Tibial artery (tissue), 4 donors: Measurements from ENCODE around the gene SLC38A1.

ENCODE experiments used
- DNase-seq, 2 donors: peaks; one replicate each; pipeline ENCODE4 v3.0.0-alpha.2; 2019
- H3K27ac ChIP-seq, 2 donors: fragments of 200-600 bp; sonication (generic) in 1 of 2; 1 replicate in 1 of 2; 2 replicates in 1 of 2; pipeline ENCODE4 v1.5.1; 2018 to 2019; ENCODE audit warnings: mild to moderate bottlenecking in 1 of 2
- H3K27me3 ChIP-seq, 2 donors: fragments of 200-600 bp; sonication (generic) in 1 of 2; one replicate each; pipeline versions ENCODE4 v1.5.1 to v1.6.0; 2016 to 2019
- H3K36me3 ChIP-seq, 3 donors: fragments of 200-600 bp; sonication (generic) in 2 of 3; one replicate each; pipeline ENCODE4 v1.5.1; 2016 to 2019; ENCODE audit warnings: mild to moderate bottlenecking in 2 of 3
- H3K4me1 ChIP-seq, 4 donors: fragments of 200-600 bp; sonication (generic) in 2 of 4; 1 replicate in 3 of 4; 2 replicates in 1 of 4; pipeline ENCODE4 v1.5.1; 2016 to 2019
- H3K4me3 ChIP-seq, 2 donors: fragments of 200-600 bp; sonication (generic) in 1 of 2; 1 replicate in 1 of 2; 2 replicates in 1 of 2; pipeline ENCODE4 v1.5.1; 2018 to 2019; ENCODE audit warnings: mild to moderate bottlenecking in 2 of 2
- H3K9me3 ChIP-seq, 3 donors: fragments of 200-600 bp; sonication (generic) in 1 of 3; one replicate each; pipeline ENCODE4 v1.5.1; 2016 to 2019
- intact Hi-C: fragments of 100-400 bp; cut with DNase I; formaldehyde crosslinking; loops from one replicate; pipeline ENCODE4 v1.15.0; 2023; ENCODE audit warnings: low total_unique reads
- TF ChIP-seq, protein P1 (sequence below), 2 experiments: fragments of 200-600 bp in 1 of 2; fragments of 450-650 bp in 1 of 2; IDR thresholded peaks; one replicate each; pipeline ENCODE4 v1.5.1; 2017 to 2019; ENCODE audit warnings: antibody characterized with exemption in 2 of 2, mild to moderate bottlenecking in 1 of 2, moderate library complexity in 1 of 2

The SLC38A1 gene

DNA sequence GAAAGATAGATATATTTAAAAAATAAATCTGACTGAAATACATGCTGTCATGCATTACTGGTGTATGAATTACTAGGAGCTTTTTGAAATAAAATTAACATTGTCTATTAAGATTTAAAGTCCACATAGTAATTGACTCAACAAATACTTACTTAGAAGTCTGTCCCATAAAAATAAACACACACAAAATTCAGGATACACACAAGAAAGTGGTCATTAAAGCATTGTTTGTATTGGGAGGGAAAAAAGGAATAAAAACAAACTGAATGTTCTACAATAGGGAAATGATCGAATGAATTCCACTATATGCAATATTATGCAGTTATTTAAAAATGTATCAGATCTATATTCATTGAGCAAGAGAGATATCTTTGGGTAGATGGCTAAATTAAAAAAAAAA is 118.9 kb downstream of the SLC38A1 start:
- TF ChIP-seq, protein P1, sequence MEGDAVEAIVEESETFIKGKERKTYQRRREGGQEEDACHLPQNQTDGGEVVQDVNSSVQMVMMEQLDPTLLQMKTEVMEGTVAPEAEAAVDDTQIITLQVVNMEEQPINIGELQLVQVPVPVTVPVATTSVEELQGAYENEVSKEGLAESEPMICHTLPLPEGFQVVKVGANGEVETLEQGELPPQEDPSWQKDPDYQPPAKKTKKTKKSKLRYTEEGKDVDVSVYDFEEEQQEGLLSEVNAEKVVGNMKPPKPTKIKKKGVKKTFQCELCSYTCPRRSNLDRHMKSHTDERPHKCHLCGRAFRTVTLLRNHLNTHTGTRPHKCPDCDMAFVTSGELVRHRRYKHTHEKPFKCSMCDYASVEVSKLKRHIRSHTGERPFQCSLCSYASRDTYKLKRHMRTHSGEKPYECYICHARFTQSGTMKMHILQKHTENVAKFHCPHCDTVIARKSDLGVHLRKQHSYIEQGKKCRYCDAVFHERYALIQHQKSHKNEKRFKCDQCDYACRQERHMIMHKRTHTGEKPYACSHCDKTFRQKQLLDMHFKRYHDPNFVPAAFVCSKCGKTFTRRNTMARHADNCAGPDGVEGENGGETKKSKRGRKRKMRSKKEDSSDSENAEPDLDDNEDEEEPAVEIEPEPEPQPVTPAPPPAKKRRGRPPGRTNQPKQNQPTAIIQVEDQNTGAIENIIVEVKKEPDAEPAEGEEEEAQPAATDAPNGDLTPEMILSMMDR (IDR thresholded peaks at IDR 0.05): no peak
- no peak for DNase-seq
- Histone ChIP-seq H3K4me1 (peaks cover 0 to 13% (median 4%) of the 10 kb centered on the region in 4 donors), H3K27me3 (peaks cover 0 to 3% of the 10 kb centered on the region in 2 donors), H3K27ac (no peak overlapping the region), H3K4me3 (no peak overlapping the region), H3K36me3 (no peaks in the 10 kb centered on the region), H3K9me3 (no peaks in the 10 kb centered on the region)
- intact Hi-C loops: loop anchor here (10.0 kb wide), 2 partner anchors 145 to 225 kb away; partner anchors contain the start of gene SLC38A2

DNA sequence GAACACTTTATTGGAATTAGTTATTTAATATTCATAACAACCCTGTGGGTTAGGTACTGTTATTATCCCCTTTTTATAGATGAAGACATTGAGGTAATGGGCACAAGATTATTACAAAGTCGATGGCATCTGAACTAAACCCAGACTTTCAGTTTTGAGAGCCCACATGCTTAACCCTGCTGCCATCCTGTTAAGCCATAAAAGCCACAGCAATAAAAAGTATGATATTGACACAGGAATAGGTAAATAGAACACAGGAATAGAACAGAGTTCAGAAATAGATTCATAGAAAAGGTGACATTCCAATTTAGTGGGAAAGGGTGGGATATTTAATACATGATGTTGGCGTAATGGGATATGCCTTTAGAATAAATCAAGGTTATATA is 119.8 kb downstream of the SLC38A1 start:
- TF ChIP-seq, protein P1 (IDR thresholded peaks at IDR 0.05): no peak
- Histone ChIP-seq H3K9me3 (no peaks in the 10 kb centered on the region), H3K4me1 (peaks cover 0 to 7% (median 3%) of the 10 kb centered on the region in 4 donors), H3K36me3 (no peaks in the 10 kb centered on the region), H3K27ac (no peak overlapping the region), H3K27me3 (peaks cover 0 to 3% of the 10 kb centered on the region in 2 donors), H3K4me3 (no peak overlapping the region)
- DNase-seq: no peak
- intact Hi-C loops: loop anchor here (10.0 kb wide), 1 partner anchor 146 kb away; no protein-coding TSS in a partner anchor

DNA sequence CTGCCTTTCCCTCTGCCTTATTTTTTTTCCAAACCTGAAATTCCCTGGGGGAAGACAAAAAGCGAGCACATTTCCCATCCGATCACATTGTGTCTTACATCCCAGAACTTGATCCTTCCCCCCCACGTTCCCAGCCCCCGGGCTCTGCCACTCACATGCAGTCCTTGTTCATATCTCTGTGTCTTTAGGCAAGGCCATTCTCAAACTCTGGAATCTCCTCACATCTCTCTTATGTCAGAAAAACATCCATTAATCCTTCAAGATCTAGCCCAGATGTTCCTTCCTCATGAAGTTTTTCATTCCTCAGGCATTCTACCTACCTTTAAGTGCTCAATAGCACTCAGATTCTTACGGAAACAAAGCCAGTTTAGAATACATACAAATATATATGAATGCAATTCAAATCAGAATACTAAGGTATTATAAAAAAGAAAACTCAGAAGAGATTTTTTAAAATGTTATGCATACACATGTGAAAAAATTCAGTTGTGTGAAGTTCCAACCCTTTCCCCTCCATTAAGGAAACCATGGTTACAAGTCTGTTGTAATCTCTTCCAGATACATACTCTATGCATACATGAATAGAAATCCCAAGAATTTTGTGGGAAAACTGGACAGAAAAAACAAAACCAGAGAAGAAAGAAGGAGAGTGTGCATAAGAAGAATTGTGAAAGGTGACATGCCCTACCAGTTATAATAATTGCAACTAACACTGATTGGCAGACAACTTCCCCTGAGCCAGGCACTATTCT is 120.3 kb downstream of the SLC38A1 start:
- TF ChIP-seq, protein P1 (IDR thresholded peaks at IDR 0.05): no peak
- peaks cover 0 to 1% (median under 1%) of the 10 kb centered on the region in 4 donors for H3K4me1 ChIP-seq
- no peaks in the 10 kb centered on the region for H3K36me3 ChIP-seq
- H3K27ac ChIP-seq: no peak overlapping the region
- H3K27me3 ChIP-seq: peaks cover 0 to 3% of the 10 kb centered on the region in 2 donors
- intact Hi-C loops: loop anchor here (10.0 kb wide), 1 partner anchor 146 kb away; no protein-coding TSS in a partner anchor
- H3K9me3 ChIP-seq: no peaks in the 10 kb centered on the region
- no peak for DNase-seq
- H3K4me3 ChIP-seq: no peak overlapping the region

DNA sequence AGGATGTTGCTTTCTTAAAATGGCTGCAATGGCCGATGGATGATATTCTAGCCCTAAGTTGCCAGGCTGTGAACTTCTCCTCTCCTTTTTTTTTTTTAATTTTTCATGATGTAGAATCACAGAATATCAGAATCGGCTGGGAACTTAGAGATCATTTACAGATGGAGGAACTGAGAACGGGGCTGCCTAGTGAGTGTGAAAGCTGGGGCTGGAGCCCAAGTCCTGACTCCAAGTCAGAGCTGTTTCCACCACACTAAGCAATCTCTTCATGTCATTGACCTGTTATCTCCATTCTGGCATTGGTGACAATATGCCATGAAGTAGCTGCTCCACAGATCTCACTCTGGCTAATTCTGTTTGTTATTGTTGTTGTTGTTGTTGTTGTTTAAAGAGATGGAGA is 121.7 kb downstream of the SLC38A1 start:
- no peak overlapping the region for H3K27ac ChIP-seq
- H3K36me3 ChIP-seq: no peaks in the 10 kb centered on the region
- H3K27me3 ChIP-seq: peaks cover 0 to 3% of the 10 kb centered on the region in 2 donors
- no peaks in the 10 kb centered on the region for H3K9me3 ChIP-seq
- intact Hi-C loops: loop anchor here (10.0 kb wide), 1 partner anchor 148 kb away; no protein-coding TSS in a partner anchor
- TF ChIP-seq, protein P1 (IDR thresholded peaks at IDR 0.05): no peak
- H3K4me3 ChIP-seq: no peak overlapping the region
- DNase-seq: no peak
- no peaks in the 10 kb centered on the region for H3K4me1 ChIP-seq

DNA sequence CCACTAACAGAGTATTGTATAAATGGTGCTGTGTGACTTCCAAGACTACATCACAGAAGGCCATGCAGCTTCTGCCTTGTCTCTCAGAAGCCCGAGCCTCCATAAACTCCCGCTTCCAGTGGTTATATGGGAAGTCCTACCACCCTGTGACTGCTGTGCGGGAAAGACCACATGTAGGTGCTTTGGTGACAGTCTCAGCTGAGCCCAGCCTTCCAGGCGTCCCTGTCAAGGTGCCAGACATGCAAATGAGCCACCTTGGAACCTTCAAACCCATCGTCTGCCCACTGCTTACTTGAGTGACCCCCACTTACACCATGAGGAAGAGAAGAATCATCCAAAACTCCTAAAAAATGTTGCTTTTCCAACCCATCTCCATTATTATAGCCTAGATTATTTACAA is 123.0 kb downstream of the SLC38A1 start:
- no peaks in the 10 kb centered on the region for H3K9me3 ChIP-seq
- no peak overlapping the region for H3K27ac ChIP-seq
- H3K36me3 ChIP-seq: no peaks in the 10 kb centered on the region
- TF ChIP-seq, protein P1 (IDR thresholded peaks at IDR 0.05): no peak
- no peak overlapping the region for H3K4me3 ChIP-seq
- peaks cover 0 to 3% of the 10 kb centered on the region in 2 donors for H3K27me3 ChIP-seq
- no peaks in the 10 kb centered on the region for H3K4me1 ChIP-seq
- DNase-seq: no peak
- intact Hi-C loops: loop anchor here (10.0 kb wide), 1 partner anchor 149 kb away; no protein-coding TSS in a partner anchor
